Left ventricle myocardium inferior (tissue), 1 donor: Measurements from ENCODE around the gene PCIF1. TPM values are rescaled to one million over a fixed set of nuclear protein-coding genes. Genes with fewer than 3 reads are reported as not detected.
A peak's percentile ranks its signal among the peaks of the same experiment; 100 is the strongest.
"Not testable (repeated sequence)": the region's sequence is repeated elsewhere in the genome, so short reads cannot be mapped to it uniquely, and the experiment has no call there.

Experiments used
- DNase-seq: peaks from one replicate; pipeline ENCODE4 v3.0.0-alpha.2; 2020
- H3K27ac ChIP-seq: fragments of 200-600 bp; replicated peaks from 2 replicates; pipeline ENCODE4 v1.8.0; 2021
- H3K27me3 ChIP-seq: fragments of 200-600 bp; 2 replicates; pipeline ENCODE4 v1.8.0; 2021; ENCODE audit warnings: low read depth
- H3K36me3 ChIP-seq: fragments of 200-600 bp; 2 replicates; pipeline ENCODE4 v1.8.0; 2021
- H3K4me1 ChIP-seq: fragments of 200-600 bp; 2 replicates; pipeline ENCODE4 v1.8.0; 2021
- H3K4me3 ChIP-seq: fragments of 200-600 bp; 2 replicates; pipeline ENCODE4 v1.8.0; 2021; ENCODE audit warnings: mild to moderate bottlenecking, moderate library complexity
- H3K9me3 ChIP-seq: fragments of 200-600 bp; replicated peaks from 2 replicates; pipeline ENCODE4 v1.8.0; 2021
- CTCF ChIP-seq: fragments of 200-600 bp; IDR thresholded peaks from 2 replicates; pipeline ENCODE4 v1.8.0; 2021; ENCODE audit warnings: antibody characterized with exemption, mild to moderate bottlenecking, borderline replicate concordance
- intact Hi-C: fragments of 100-400 bp; cut with micrococcal nuclease; formaldehyde crosslinking; loops from one replicate; pipeline ENCODE4 v1.11.0; 2022
- total RNA-seq: library from RNA; stranded (reverse); fragmentation: NEBNext Ultra II Directional; extraction: Animal tissue kit (Norgen Biotek cat#: 25700); gene quantifications from one replicate; pipeline ENCODE4 v1.2.1, GENCODE V29; 2021
- donor health status: DM: no; HTN: yes; CAD: no; lungs with severe emphysema.

PCIF1 gene
- total RNA-seq, 1 donor from 2014 or later = 21.9 TPM

- no peak overlapping the region for H3K27ac ChIP-seq
- no peak overlapping the region for H3K4me3 ChIP-seq
- TF ChIP-seq CTCF = no peak
- H3K4me1 ChIP-seq = no peaks in the 10 kb centered on the region
- H3K27me3 ChIP-seq = peaks cover 50% of the 10 kb centered on the region
- H3K9me3 ChIP-seq = no peaks in the 10 kb centered on the region
- no peaks in the 10 kb centered on the region for H3K36me3 ChIP-seq
- intact Hi-C loops = no loop called here
- DNase-seq = no peak
Observed at GRCh38 chr20:45983279-45983743, 48.8 kb downstream of the PCIF1 start.

DNA sequence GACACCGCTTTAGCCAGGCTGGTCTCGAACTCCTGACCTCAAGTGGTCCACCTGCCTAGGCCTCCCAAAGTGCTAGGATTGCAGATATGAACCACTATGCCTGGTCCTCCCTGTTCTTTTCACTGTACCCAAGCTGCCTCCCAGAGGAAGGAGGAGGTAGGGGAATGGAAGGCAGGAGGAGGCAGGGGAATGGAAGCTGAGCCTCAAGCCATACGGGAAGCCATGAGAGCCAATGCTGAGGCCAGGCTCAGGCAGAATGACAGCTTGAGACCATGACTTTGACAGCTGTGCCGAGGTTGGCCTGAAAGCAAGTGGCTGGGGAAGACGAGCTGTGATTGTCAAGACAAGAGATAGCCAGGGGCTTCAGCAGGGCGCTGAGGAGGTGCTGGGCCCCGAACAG, 51.1 kb downstream of the PCIF1 start:
- no peaks in the 10 kb centered on the region for H3K4me1 ChIP-seq
- H3K27ac ChIP-seq = no peak overlapping the region
- DNase-seq = no peak

DNA sequence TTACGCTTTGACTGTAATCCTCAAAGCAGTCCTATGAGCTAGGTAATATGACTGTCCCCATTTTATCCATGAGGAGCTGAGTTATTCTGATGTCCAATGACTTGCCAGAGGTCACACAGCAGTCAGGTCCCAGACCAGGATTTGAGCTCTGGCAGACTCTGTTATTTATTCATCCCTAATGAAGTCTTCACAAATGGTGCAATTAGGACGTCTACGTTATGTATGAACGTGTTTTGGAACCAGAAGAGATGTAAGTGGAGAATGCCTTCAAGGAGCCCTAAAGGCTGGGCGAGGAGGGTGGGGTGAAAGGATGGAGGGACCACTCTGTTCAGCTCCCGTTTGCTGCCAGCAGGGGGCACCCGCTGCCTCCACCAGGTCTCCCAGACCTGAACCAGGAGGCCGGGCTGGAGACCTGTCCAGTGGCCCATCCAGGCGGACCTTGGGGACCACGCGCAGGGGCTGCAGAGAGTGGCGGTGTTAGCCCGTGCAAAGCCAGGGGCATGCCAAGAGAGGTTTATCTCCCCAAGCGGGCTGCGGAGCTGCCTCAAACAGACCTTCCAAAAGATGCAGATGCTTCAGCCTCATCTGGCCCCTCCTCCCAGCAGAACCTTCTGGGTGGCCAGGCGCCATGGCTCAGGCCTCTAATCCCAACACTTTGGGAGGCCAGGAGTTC, 52.8 kb downstream of the PCIF1 start:
- DNase-seq = peak; percentile 68
- H3K27ac ChIP-seq = no peak overlapping the region
- no peaks in the 10 kb centered on the region for H3K9me3 ChIP-seq
- TF ChIP-seq CTCF = peak; percentile 84
- H3K27me3 ChIP-seq = peaks cover 70% of the 10 kb centered on the region
- H3K36me3 ChIP-seq = no peaks in the 10 kb centered on the region
- H3K4me3 ChIP-seq = no peak overlapping the region
- intact Hi-C loops = no loop called here
- no peaks in the 10 kb centered on the region for H3K4me1 ChIP-seq

More for the DNA sequence above, 51.1 kb downstream of the PCIF1 start:
- Histone ChIP-seq H3K4me3 (no peak overlapping the region), H3K9me3 (no peaks in the 10 kb centered on the region), H3K27me3 (peaks cover 69% of the 10 kb centered on the region), H3K36me3 (no peaks in the 10 kb centered on the region)
- intact Hi-C loops = no loop called here
- no peak for TF ChIP-seq CTCF

- peaks cover 72% of the 10 kb centered on the region for H3K27me3 ChIP-seq
- H3K4me3 ChIP-seq, H3K9me3 ChIP-seq, H3K36me3 ChIP-seq, H3K27ac ChIP-seq, H3K4me1 ChIP-seq, intact Hi-C loops, DNase-seq: not testable (repeated sequence)
Observed at GRCh38 chr20:45988830-45989229, 54.3 kb downstream of the PCIF1 start.

- H3K4me3 ChIP-seq = no peak overlapping the region
- intact Hi-C loops = no loop called here
- peaks cover 92% of the 10 kb centered on the region for H3K27me3 ChIP-seq
- H3K36me3 ChIP-seq = no peaks in the 10 kb centered on the region
- H3K27ac ChIP-seq = no peak overlapping the region
- no peak for TF ChIP-seq CTCF
- H3K9me3 ChIP-seq = no peaks in the 10 kb centered on the region
- no peak for DNase-seq
- no peaks in the 10 kb centered on the region for H3K4me1 ChIP-seq
Observed at GRCh38 chr20:45991616-45992015, 57.1 kb downstream of the PCIF1 start.

GRCh38 chr20:45993197-45993951, 58.9 kb downstream of the PCIF1 start:
- no peaks in the 10 kb centered on the region for H3K36me3 ChIP-seq
- H3K27ac ChIP-seq = no peak overlapping the region
- no peak for TF ChIP-seq CTCF
- DNase-seq = no peak
- H3K4me3 ChIP-seq = no peak overlapping the region
- no peaks in the 10 kb centered on the region for H3K4me1 ChIP-seq
- peaks cover 96% of the 10 kb centered on the region for H3K27me3 ChIP-seq
- intact Hi-C loops = no loop called here
- H3K9me3 ChIP-seq = no peaks in the 10 kb centered on the region
